B cell (primary cell): Measurements from ENCODE around the gene CTIF. TPM values are rescaled to one million over a fixed set of nuclear protein-coding genes. Genes with fewer than 3 reads are reported as not detected.

Source experiments
- ATAC-seq: fragments of 200-7000 bp; cut with Tn5 transposase; one replicate; pipeline ENCODE4 v1.10.0; 2021; ENCODE audit warnings: low read depth, mild to moderate bottlenecking, moderate number of reproducible peaks, moderate library complexity
- CTCF ChIA-PET: fragments of 350-600 bp; sonication (Branson Sonifier 250); formaldehyde crosslinking; loops from one replicate; lab custom pipeline; 2021; ENCODE audit warnings: antibody characterized with exemption, inconsistent platforms; lab: Charles Lee
- POLR2A ChIA-PET: fragments of 350-600 bp; sonication (Branson Sonifier 250); formaldehyde crosslinking; loops from one replicate; lab custom pipeline; 2021; ENCODE audit warnings: antibody characterized with exemption; lab: Charles Lee
- DNase-seq: peaks from one replicate; pipeline ENCODE4 v3.0.0; 2013
- H2AFZ ChIP-seq: 2 replicates; pipeline ENCODE4 v1.6.1; 2012; ENCODE audit warnings: mild to moderate bottlenecking, low read depth, low read length; ENCODE audit not compliant: insufficient read depth, poor library complexity, severe bottlenecking
- H3K27ac ChIP-seq, 2 donors: 1 replicate in 1 of 2; 2 replicates in 1 of 2; pipeline ENCODE4 v1.5.1; 2012 to 2013; ENCODE audit warnings: low read length in 2 of 2, mild to moderate bottlenecking in 2 of 2, moderate library complexity in 1 of 2
- H3K27me3 ChIP-seq, 4 experiments: fragments of 200-600 bp in 1 of 4; sonication (generic) in 1 of 4; replicated peaks in 1 of 4; 1 replicate in 2 of 4; 2 replicates in 2 of 4; pipeline versions ENCODE4 v1.6.1 to v1.7.0; 2013 to 2016; ENCODE audit warnings: low read length in 3 of 4, mild to moderate bottlenecking in 2 of 4, mixed read lengths in 1 of 4, moderate library complexity in 1 of 4; ENCODE audit not compliant: insufficient read depth in 4 of 4, control insufficient read depth in 3 of 4; ENCODE audit errors: control extremely low read depth in 1 of 4
- H3K36me3 ChIP-seq, 2 experiments: replicated peaks in 1 of 2; 1 replicate in 1 of 2; 2 replicates in 1 of 2; pipeline versions ENCODE4 v1.6.1 to v1.7.1; 2013; ENCODE audit warnings: low read length in 1 of 2; ENCODE audit not compliant: insufficient read depth in 2 of 2, control insufficient read depth in 1 of 2; ENCODE audit errors: control extremely low read depth in 1 of 2, extremely low read depth in 1 of 2
- H3K4me1 ChIP-seq, 2 donors: fragments of 200-600 bp in 1 of 2; sonication (generic) in 1 of 2; 1 replicate in 1 of 2; 2 replicates in 1 of 2; pipeline versions ENCODE4 v1.5.1 to v1.6.1; 2013 to 2017; ENCODE audit warnings: low read length in 2 of 2; ENCODE audit not compliant: control insufficient read depth in 2 of 2, insufficient read depth in 2 of 2
- H3K4me2 ChIP-seq: replicated peaks from 2 replicates; pipeline ENCODE3; 2012; ENCODE audit warnings: mild to moderate bottlenecking, low read depth, low read length; ENCODE audit not compliant: poor library complexity, severe bottlenecking
- H3K4me3 ChIP-seq, 5 experiments: fragments of 200-600 bp in 1 of 5; sonication (generic) in 1 of 5; 1 replicate in 3 of 5; 2 replicates in 2 of 5; pipeline versions ENCODE4 v1.5.1 to v1.7.0; 2011 to 2016; ENCODE audit warnings: low read length in 4 of 5, mild to moderate bottlenecking in 4 of 5, low read depth in 2 of 5, control low read depth in 1 of 5, moderate library complexity in 1 of 5; ENCODE audit not compliant: insufficient read depth in 1 of 5; ENCODE audit errors: control extremely low read depth in 1 of 5, extremely low read depth in 1 of 5
- H3K79me2 ChIP-seq: fragments of 200-600 bp; sonication (generic); one replicate; pipeline ENCODE4 v1.6.0; 2016; ENCODE audit warnings: low read length; ENCODE audit not compliant: control insufficient read depth, insufficient read depth
- H3K9ac ChIP-seq: fragments of 200-600 bp; sonication (generic); 2 replicates; pipeline ENCODE4 v1.6.1; 2017; ENCODE audit warnings: mild to moderate bottlenecking, low read length, moderate library complexity
- H3K9me3 ChIP-seq, 3 donors: one replicate each; pipeline versions ENCODE4 v1.6.1 to v1.7.1; 2013; ENCODE audit warnings: low read length in 2 of 3; ENCODE audit not compliant: control insufficient read depth in 2 of 3, insufficient read depth in 1 of 3; ENCODE audit errors: control extremely low read depth in 1 of 3
- H4K20me1 ChIP-seq: 2 replicates; pipeline ENCODE4 v1.6.0; 2012; ENCODE audit warnings: mild to moderate bottlenecking, low read length; ENCODE audit not compliant: insufficient read depth, control insufficient read depth, poor library complexity, severe bottlenecking
- H3K27ac Mint-ChIP-seq: one replicate; pipeline ENCODE4 v1.8.0; 2021; ENCODE audit warnings: mixed read lengths
- H3K27me3 Mint-ChIP-seq: one replicate; pipeline ENCODE4 v1.8.0; 2021; ENCODE audit warnings: mixed read lengths
- H3K4me1 Mint-ChIP-seq: one replicate; pipeline ENCODE4 v1.8.0; 2021; ENCODE audit warnings: mixed read lengths
- H3K4me3 Mint-ChIP-seq: one replicate; pipeline ENCODE4 v1.8.0; 2021; ENCODE audit warnings: mixed read lengths
- H3K9me3 Mint-ChIP-seq: one replicate; pipeline ENCODE4 v1.8.0; 2022; ENCODE audit warnings: mixed read lengths; ENCODE audit not compliant: insufficient read depth
- CTCF ChIP-seq: fragments of 200-600 bp; IDR thresholded peaks from one replicate; pipeline ENCODE4 v1.8.0; 2022; ENCODE audit warnings: antibody characterized with exemption, mild to moderate bottlenecking
- EZH2 ChIP-seq: IDR thresholded peaks from 2 replicates; pipeline ENCODE4 v1.6.1; 2012; ENCODE audit warnings: borderline replicate concordance, low read depth, mild to moderate bottlenecking, moderate library complexity, low read length; ENCODE audit not compliant: insufficient read depth, poor library complexity, severe bottlenecking
- WGBS: methylation state at CpG from one replicate; pipeline ENCODE4 v1.1.5; 2013; ENCODE audit warnings: missing lambda C conversion rate; ENCODE audit not compliant: insufficient coverage; 5-methylcytosine and 5-hydroxymethylcytosine counted together
- intact Hi-C: fragments of 100-400 bp; cut with micrococcal nuclease; formaldehyde crosslinking; loops from one replicate; pipeline ENCODE4 v1.10.0; 2022
- polyA plus RNA-seq: library from polyadenylated mRNA; depleted of rRNA; stranded (reverse); fragments of >200 nt; gene quantifications from 2 replicates; pipeline ENCODE4 v1.2.3, GENCODE V29; 2012
- total RNA-seq, 2 donors: library from RNA; stranded (reverse); fragments of 120-200 nt in 1 of 2; gene quantifications; 1 replicate in 1 of 2; 2 replicates in 1 of 2; pipeline versions ENCODE4 v1.2.3 to v1.2.4, GENCODE V29; 2013 to 2022

The CTIF gene
- total and polyA plus RNA-seq, 2 donors (not counting 1 experiment from before 2014, with no cell fraction given), result 3.6 to 16.2 TPM

GRCh38 chr18:48752928-48753327 is 214.1 kb downstream of the CTIF start:
- Histone ChIP-seq H3K4me3 (no peak overlapping the region), H3K4me1 (no peaks in the 10 kb centered on the region), H3K9me3 (no peaks in the 10 kb centered on the region), H4K20me1 (no peaks in the 10 kb centered on the region), H3K4me2 (no peak overlapping the region), H3K27me3 (no peaks in the 10 kb centered on the region), H3K27ac (no peak overlapping the region), H2AFZ (no peak overlapping the region), H3K79me2 (no peaks in the 10 kb centered on the region), H3K36me3 (no peaks in the 10 kb centered on the region), H3K9ac (no peak overlapping the region)
- no peaks in the 10 kb centered on the region for H3K9me3 Mint-ChIP-seq
- H3K27ac Mint-ChIP-seq, result no peak overlapping the region
- ChIA-PET POLR2A (no interaction called here), CTCF (no interaction called here)
- TF ChIP-seq EZH2 (no peak), CTCF (no peak)
- H3K4me3 Mint-ChIP-seq, result no peak overlapping the region
- no peak for ATAC-seq
- no peak for DNase-seq
- H3K4me1 Mint-ChIP-seq, result peaks cover 5% of the 10 kb centered on the region
- H3K27me3 Mint-ChIP-seq, result no peaks in the 10 kb centered on the region
- WGBS, result 98% methylated on average over 7 of the region's 8 CpGs
- intact Hi-C loops, result no loop called here

GRCh38 chr18:48753691-48754090 is 214.9 kb downstream of the CTIF start:
- WGBS, result 94% methylated on average over 11 of the region's 11 CpGs
- ATAC-seq (no peak), DNase-seq (no peak)
- ChIA-PET CTCF (no interaction called here), POLR2A (no interaction called here)
- no peak overlapping the region for H3K4me3 ChIP-seq
- no peak for TF ChIP-seq EZH2
- TF ChIP-seq CTCF, result no peak
- no peak overlapping the region for H2AFZ ChIP-seq
- H3K9ac ChIP-seq, result no peak overlapping the region
- H3K27ac ChIP-seq, result no peak overlapping the region
- Mint-ChIP-seq H3K27ac (no peak overlapping the region), H3K4me3 (no peak overlapping the region), H3K4me1 (peaks cover 5% of the 10 kb centered on the region), H3K27me3 (no peaks in the 10 kb centered on the region), H3K9me3 (no peaks in the 10 kb centered on the region)
- no peak overlapping the region for H3K4me2 ChIP-seq
- no peaks in the 10 kb centered on the region for H4K20me1 ChIP-seq
- no peaks in the 10 kb centered on the region for H3K79me2 ChIP-seq
- no peaks in the 10 kb centered on the region for H3K36me3 ChIP-seq
- intact Hi-C loops, result no loop called here
- H3K4me1 ChIP-seq, result no peaks in the 10 kb centered on the region
- no peaks in the 10 kb centered on the region for H3K27me3 ChIP-seq
- H3K9me3 ChIP-seq, result no peaks in the 10 kb centered on the region
